ENCODE data around the gene PCDH15. TPM values are rescaled to one million over a fixed set of nuclear protein-coding genes. Genes with fewer than 3 reads are reported as not detected.

Gene PCDH15
- total and polyA plus RNA-seq, 9 of the 15 experiments (the other 6 are each of a cell fraction or from before 2014, with no cell fraction given), result not detected

DNA sequence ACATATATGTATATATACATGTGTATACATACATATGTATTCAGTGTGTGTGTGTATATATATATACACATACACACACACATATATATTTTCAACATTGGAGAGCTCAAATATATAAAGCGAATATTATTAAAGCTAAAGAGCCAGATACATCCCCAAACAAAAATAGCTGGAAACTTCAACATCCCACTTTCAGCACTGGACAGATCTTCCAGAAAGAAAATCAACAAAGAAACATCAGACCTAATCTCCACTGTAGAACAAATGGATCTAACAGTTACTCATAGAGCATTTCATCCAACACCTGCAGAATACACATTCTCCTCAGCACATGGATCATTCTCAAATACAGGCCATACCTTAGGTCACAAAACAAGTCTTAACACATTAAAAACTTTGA, 799.0 kb downstream of the PCDH15 start:
- CTCF ChIA-PET (ENCODE audit: low intra/inter-chr PET ratio), result no interaction called here
- no peaks in the 10 kb centered on the region for H3K4me1 ChIP-seq (replicated peaks in 1 of 2; ENCODE audit: control insufficient read depth in 2 of 2, insufficient read depth in 2 of 2, low read length in 2 of 2)
- BruUV-seq (replicated peaks), result no TSS peak
- TF ChIP-seq, protein P1, sequence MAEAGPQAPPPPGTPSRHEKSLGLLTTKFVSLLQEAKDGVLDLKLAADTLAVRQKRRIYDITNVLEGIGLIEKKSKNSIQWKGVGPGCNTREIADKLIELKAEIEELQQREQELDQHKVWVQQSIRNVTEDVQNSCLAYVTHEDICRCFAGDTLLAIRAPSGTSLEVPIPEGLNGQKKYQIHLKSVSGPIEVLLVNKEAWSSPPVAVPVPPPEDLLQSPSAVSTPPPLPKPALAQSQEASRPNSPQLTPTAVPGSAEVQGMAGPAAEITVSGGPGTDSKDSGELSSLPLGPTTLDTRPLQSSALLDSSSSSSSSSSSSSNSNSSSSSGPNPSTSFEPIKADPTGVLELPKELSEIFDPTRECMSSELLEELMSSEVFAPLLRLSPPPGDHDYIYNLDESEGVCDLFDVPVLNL (CRISPR knock-in tag; IDR thresholded peaks at IDR 0.05; ENCODE audit: low read depth), result no peak
- no peak for TF ChIP-seq ETV6 (IDR thresholded peaks at IDR 0.05; ENCODE audit: borderline replicate concordance in 1 of 2, low read depth in 2 of 2, low read length in 1 of 2)
- TF ChIP-seq ETV6 (CRISPR knock-in tag; IDR thresholded peaks at IDR 0.05; ENCODE audit: borderline replicate concordance), result no peak
- no peak for TF ChIP-seq RFX1 (IDR thresholded peaks at IDR 0.05)
- TF ChIP-seq UBTF (IDR thresholded peaks at IDR 0.05; ENCODE audit: borderline replicate concordance in 1 of 2, low read depth in 2 of 2, low read length in 2 of 2), result no peak
- TF ChIP-seq, protein P2, sequence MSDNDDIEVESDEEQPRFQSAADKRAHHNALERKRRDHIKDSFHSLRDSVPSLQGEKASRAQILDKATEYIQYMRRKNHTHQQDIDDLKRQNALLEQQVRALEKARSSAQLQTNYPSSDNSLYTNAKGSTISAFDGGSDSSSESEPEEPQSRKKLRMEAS (CRISPR knock-in tag; IDR thresholded peaks at IDR 0.05), result no peak
- no peak for TF ChIP-seq TAL1 (IDR thresholded peaks at IDR 0.05)
- no peak for TF ChIP-seq WHSC1 (IDR thresholded peaks at IDR 0.05; ENCODE audit: low read length)
- no peak for TF ChIP-seq YY1 (IDR thresholded peaks at IDR 0.05; ENCODE audit: borderline replicate concordance in 1 of 3, control insufficient read depth in 1 of 3, extremely low read depth in 1 of 3, insufficient read depth in 3 of 3, insufficient read length in 1 of 3, insufficient replicate concordance in 2 of 3, low read depth in 1 of 3, low read length in 2 of 3)
- TF ChIP-seq SREBF1 (IDR thresholded peaks at IDR 0.05; ENCODE audit: borderline replicate concordance, low read depth, low read length), result no peak
- TF ChIP-seq FOSL1 (tag; conservative IDR thresholded peaks at IDR 0.05), result no peak
- no peak for TF ChIP-seq DNMT1 (IDR thresholded peaks at IDR 0.05)
- TF ChIP-seq BRCA1 (IDR thresholded peaks at IDR 0.05), result no peak
- TF ChIP-seq BRCA1 (CRISPR knock-in tag; IDR thresholded peaks at IDR 0.05), result no peak
- TF ChIP-seq ZNF395 (CRISPR knock-in tag; IDR thresholded peaks at IDR 0.05), result no peak
- no peak for TF ChIP-seq COPS2 (conservative IDR thresholded peaks at IDR 0.05)
- TF ChIP-seq HOXB6 (CRISPR knock-in tag; IDR thresholded peaks at IDR 0.05; ENCODE audit: borderline replicate concordance), result no peak

More for the DNA sequence above, 799.0 kb downstream of the PCDH15 start:
- Histone ChIP-seq H3K4me2 (ENCODE audit: insufficient read depth, low read length) (no peak overlapping the region), H3K4me3 (no peak overlapping the region), H3K27ac (ENCODE audit: extremely low read depth, low read depth, low read length) (no peak overlapping the region), H3K9me3 (replicated peaks; ENCODE audit: control insufficient read depth, insufficient read depth, low read depth, low read length) (no peaks in the 10 kb centered on the region), H3K27me3 (ENCODE audit: control insufficient read depth in 2 of 2, insufficient read depth in 2 of 2, low read length in 2 of 2) (no peaks in the 10 kb centered on the region), H3K79me2 (ENCODE audit: control insufficient read depth, insufficient read depth, low read length) (no peaks in the 10 kb centered on the region), H3K36me3 (ENCODE audit: control insufficient read depth, insufficient read depth, low read length) (no peaks in the 10 kb centered on the region), H2AFZ (ENCODE audit: low read depth, low read length) (no peak overlapping the region), H4K20me1 (replicated peaks; ENCODE audit: control insufficient read depth, insufficient read depth, low read length) (no peaks in the 10 kb centered on the region), H3K9ac (ENCODE audit: insufficient read depth in 1 of 2, low read depth in 2 of 2, low read length in 2 of 2) (no peak overlapping the region), H3K9me1 (ENCODE audit: control insufficient read depth, insufficient read depth, low read length) (no peaks in the 10 kb centered on the region)
- FAIRE-seq (no peak), DNase-seq (ENCODE audit: extremely low read depth in 1 of 4, low spot score in 3 of 4) (no peak), ATAC-seq (no peak)
- in situ Hi-C loops (cut with MboI), result no loop called here
- POLR2A ChIA-PET, result no interaction called here
- WGBS (ENCODE audit: insufficient coverage, low coverage, missing lambda C conversion rate), result 5% methylated on average over 1 of the region's 1 CpG
- intact Hi-C loops (cut with micrococcal nuclease), result no loop called here

Measured in K562 (cell line).